Measurements from ENCODE around the gene HOXD9. TPM values are rescaled to one million over a fixed set of nuclear protein-coding genes. Genes with fewer than 3 reads are reported as not detected.

Gene HOXD9
- polyA plus RNA-seq, 1 of the 3 experiments (the other 2 are of a cell fraction) = 4.8 TPM

DNA sequence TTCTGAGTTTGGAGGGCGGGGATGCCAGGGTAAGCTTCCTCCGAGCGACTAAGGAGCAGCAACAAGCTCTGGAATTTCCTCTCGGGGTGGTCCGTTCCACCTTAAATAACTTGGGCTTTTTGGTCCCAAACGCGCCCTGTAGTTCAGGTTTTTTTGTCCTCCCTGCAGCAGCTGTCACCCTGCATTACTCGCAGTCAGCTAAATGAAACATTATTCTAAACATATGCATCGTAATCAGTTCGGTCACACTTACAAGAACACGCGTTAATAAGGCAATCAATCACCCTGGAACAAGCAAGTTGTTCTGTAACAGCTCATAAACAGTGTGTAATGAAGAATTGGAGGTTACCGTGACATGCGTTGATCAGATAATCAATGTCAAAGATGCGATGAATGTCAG is 47.0 kb upstream of the HOXD9 start:
- Histone ChIP-seq H3K9me2 (no peaks in the 10 kb centered on the region), H3K36me3 (replicated peaks in 1 of 2; ENCODE audit: control insufficient read depth in 1 of 2, insufficient read depth in 2 of 2, low read length in 1 of 2) (no peaks in the 10 kb centered on the region), H3K4me3 (ENCODE audit: low read depth in 2 of 2, low read length in 1 of 2) (no peak overlapping the region), H3K27ac (ENCODE audit: low read depth in 2 of 2, low read length in 1 of 2) (no peak overlapping the region), H2AFZ (ENCODE audit: low read depth) (no peak overlapping the region), H3K9ac (no peak overlapping the region), H3K9me3 (no peaks in the 10 kb centered on the region), H3F3A (replicated peaks; ENCODE audit: insufficient read depth) (peaks cover 3% of the 10 kb centered on the region), H3K27me3 (ENCODE audit: insufficient read depth) (peaks cover 25% of the 10 kb centered on the region), H3K4me1 (ENCODE audit: control insufficient read depth in 1 of 2, insufficient read depth in 2 of 2, low read depth in 1 of 2, low read length in 1 of 2) (peaks cover 0 to 6% of the 10 kb centered on the region in 2 experiments; a peak in 1 of 4 replicates), H3K4me2 (no peak overlapping the region), H4K20me1 (ENCODE audit: insufficient read depth) (no peaks in the 10 kb centered on the region), H3K79me2 (ENCODE audit: insufficient read depth) (no peaks in the 10 kb centered on the region)
- 60% methylated on average over 15 of the region's 15 CpGs for WGBS (ENCODE audit: low lambda C conversion rate)
- CTCF ChIA-PET = interaction anchor here (0.6 to 3.3 kb wide), 6 partner anchors 10 to 660 kb away, joined by 3 to 10 read pairs (median 4); partner anchors contain the start of gene HOXD13
- POLR2A ChIA-PET = no interaction called here
- TF ChIP-seq TCF12 (IDR thresholded peaks at IDR 0.05) (no peak), MEF2A (IDR thresholded peaks at IDR 0.05; ENCODE audit: borderline replicate concordance, low read depth) (no peak)
- no peak for DNase-seq

DNA sequence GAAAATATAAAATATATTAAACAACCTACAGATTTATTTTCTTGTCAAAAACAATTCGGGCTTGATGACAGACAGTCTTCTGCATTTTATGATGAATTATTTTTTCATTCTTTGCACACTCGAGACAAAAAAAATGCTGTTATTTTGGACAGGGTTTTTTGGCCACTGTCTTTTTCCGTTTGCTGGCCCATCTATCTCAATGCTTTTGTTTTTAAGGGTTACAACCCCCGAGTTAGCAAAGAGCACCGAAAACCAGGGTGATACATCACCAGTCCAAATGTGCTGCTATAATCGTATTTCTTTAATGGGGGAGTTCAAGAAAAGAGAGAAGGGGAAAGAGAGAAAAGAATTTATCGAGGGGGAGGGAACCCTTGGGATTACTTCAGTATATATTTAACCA is 46.5 kb upstream of the HOXD9 start:
- Histone ChIP-seq H3F3A (replicated peaks; ENCODE audit: insufficient read depth) (peaks cover 3% of the 10 kb centered on the region), H2AFZ (ENCODE audit: low read depth) (no peak overlapping the region), H3K27me3 (ENCODE audit: insufficient read depth) (peaks cover 31% of the 10 kb centered on the region), H3K9me2 (no peaks in the 10 kb centered on the region), H3K4me3 (ENCODE audit: low read depth in 2 of 2, low read length in 1 of 2) (no peak overlapping the region), H3K27ac (ENCODE audit: low read depth in 2 of 2, low read length in 1 of 2) (no peak overlapping the region), H4K20me1 (ENCODE audit: insufficient read depth) (peaks cover 4% of the 10 kb centered on the region; the same call in 1 of the 2 replicates), H3K9me3 (no peaks in the 10 kb centered on the region), H3K79me2 (ENCODE audit: insufficient read depth) (no peaks in the 10 kb centered on the region), H3K4me1 (ENCODE audit: control insufficient read depth in 1 of 2, insufficient read depth in 2 of 2, low read depth in 1 of 2, low read length in 1 of 2) (peaks cover 0 to 10% of the 10 kb centered on the region in 2 experiments; a peak in 1 of 4 replicates), H3K9ac (no peak overlapping the region), H3K4me2 (no peak overlapping the region), H3K36me3 (replicated peaks in 1 of 2; ENCODE audit: control insufficient read depth in 1 of 2, insufficient read depth in 2 of 2, low read length in 1 of 2) (no peaks in the 10 kb centered on the region)
- DNase-seq = no peak
- TF ChIP-seq RXRA (IDR thresholded peaks at IDR 0.05; ENCODE audit: borderline replicate concordance, low read depth) (no peak), RCOR1 (IDR thresholded peaks at IDR 0.05; ENCODE audit: low read length) (no peak), POLR2AphosphoS5 (IDR thresholded peaks at IDR 0.05; ENCODE audit: low read depth, low read length) (no peak), FOSL2 (IDR thresholded peaks at IDR 0.05; ENCODE audit: borderline replicate concordance, low read depth) (no peak), USF2 (IDR thresholded peaks at IDR 0.05; ENCODE audit: borderline replicate concordance, low read depth, low read length) (no peak), TCF12 (IDR thresholded peaks at IDR 0.05) (no peak), USF1 (IDR thresholded peaks at IDR 0.05; ENCODE audit: borderline replicate concordance, low read depth) (no peak), EP300 (IDR thresholded peaks at IDR 0.05; ENCODE audit: borderline replicate concordance in 1 of 2, low read depth in 1 of 2, low read length in 1 of 2) (no peak)
- ChIA-PET POLR2A (no interaction called here), CTCF (interaction anchor here (0.6 to 1.6 kb wide), 3 partner anchors 16 to 709 kb away, joined by 3 to 4 read pairs (median 3); partner anchors contain the start of gene HOXD13)
- 20% methylated on average over 7 of the region's 7 CpGs for WGBS (ENCODE audit: low lambda C conversion rate)

- Histone ChIP-seq H3K9me2 (no peaks in the 10 kb centered on the region), H3K9me3 (no peaks in the 10 kb centered on the region), H3K4me3 (ENCODE audit: low read depth in 2 of 2, low read length in 1 of 2) (no peak overlapping the region), H3K4me2 (no peak overlapping the region), H3F3A (replicated peaks; ENCODE audit: insufficient read depth) (peaks cover 3% of the 10 kb centered on the region), H3K4me1 (ENCODE audit: control insufficient read depth in 1 of 2, insufficient read depth in 2 of 2, low read depth in 1 of 2, low read length in 1 of 2) (peaks cover 0 to 10% of the 10 kb centered on the region in 2 experiments; a peak in 1 of 4 replicates), H3K79me2 (ENCODE audit: insufficient read depth) (no peaks in the 10 kb centered on the region), H4K20me1 (ENCODE audit: insufficient read depth) (peaks cover 9% of the 10 kb centered on the region; the same call in 1 of the 2 replicates), H3K36me3 (replicated peaks in 1 of 2; ENCODE audit: control insufficient read depth in 1 of 2, insufficient read depth in 2 of 2, low read length in 1 of 2) (no peaks in the 10 kb centered on the region), H3K27ac (ENCODE audit: low read depth in 2 of 2, low read length in 1 of 2) (no peak overlapping the region), H3K27me3 (ENCODE audit: insufficient read depth) (peaks cover 38% of the 10 kb centered on the region), H2AFZ (ENCODE audit: low read depth) (no peak overlapping the region), H3K9ac (no peak overlapping the region)
- no peak for TF ChIP-seq PBX3 (IDR thresholded peaks at IDR 0.05)
- no peak for TF ChIP-seq TCF12 (IDR thresholded peaks at IDR 0.05)
- no peak for TF ChIP-seq FOXM1 (IDR thresholded peaks at IDR 0.05; ENCODE audit: low read depth)
- ChIA-PET POLR2A (no interaction called here), CTCF (interaction anchor here (0.6 to 1.6 kb wide), 3 partner anchors 386 to 709 kb away, joined by 3 to 4 read pairs (median 3); no protein-coding TSS in a partner anchor)
- DNase-seq = no peak
- WGBS (ENCODE audit: low lambda C conversion rate) = 81% methylated on average over 2 of the region's 2 CpGs
Measured at GRCh38 chr2:176076796-176077195, 45.7 kb upstream of the HOXD9 start.
